ENCODE results near the gene STMP1.

The STMP1 gene

DNA sequence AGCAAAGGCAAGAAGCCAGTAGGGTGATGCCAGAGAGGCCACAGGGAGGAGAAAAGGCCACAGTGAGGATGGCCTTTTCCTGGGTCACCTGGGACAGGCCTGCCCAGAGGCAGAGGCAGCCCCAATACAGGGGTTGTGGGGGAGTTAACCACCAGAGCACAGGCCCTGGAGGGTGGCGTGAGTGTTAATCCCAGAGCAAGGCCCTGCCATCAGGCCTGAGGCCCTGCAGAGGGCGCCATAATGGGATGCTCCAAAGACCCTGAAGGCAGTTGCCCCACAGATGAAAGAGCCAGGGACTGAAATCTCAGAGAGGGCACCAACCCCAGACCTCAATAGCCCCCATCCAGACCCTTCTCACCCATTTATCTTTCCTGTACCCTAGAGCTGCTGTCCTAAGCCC, 41.8 kb downstream of the STMP1 start:
- no peak for DNase-seq

DNA sequence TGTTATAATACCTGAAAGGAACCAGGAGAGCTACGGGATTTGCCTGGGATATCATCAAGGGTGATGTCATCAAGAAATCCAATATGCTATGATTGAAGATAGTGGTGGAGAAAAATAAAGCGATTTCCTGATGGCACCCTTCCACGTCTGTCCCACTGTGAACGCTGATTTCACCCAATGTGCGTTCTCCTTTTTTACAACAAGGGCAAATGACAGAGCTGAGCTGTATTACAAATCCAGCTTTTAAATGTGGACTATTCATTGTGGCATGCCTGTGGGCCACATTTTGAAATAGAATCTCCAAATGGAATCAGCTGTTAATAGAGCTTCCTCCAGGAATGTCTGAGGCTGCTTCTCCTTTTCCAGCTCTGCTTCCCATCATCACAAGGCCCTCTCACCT, 42.4 kb downstream of the STMP1 start:
- DNase-seq = no peak

DNA sequence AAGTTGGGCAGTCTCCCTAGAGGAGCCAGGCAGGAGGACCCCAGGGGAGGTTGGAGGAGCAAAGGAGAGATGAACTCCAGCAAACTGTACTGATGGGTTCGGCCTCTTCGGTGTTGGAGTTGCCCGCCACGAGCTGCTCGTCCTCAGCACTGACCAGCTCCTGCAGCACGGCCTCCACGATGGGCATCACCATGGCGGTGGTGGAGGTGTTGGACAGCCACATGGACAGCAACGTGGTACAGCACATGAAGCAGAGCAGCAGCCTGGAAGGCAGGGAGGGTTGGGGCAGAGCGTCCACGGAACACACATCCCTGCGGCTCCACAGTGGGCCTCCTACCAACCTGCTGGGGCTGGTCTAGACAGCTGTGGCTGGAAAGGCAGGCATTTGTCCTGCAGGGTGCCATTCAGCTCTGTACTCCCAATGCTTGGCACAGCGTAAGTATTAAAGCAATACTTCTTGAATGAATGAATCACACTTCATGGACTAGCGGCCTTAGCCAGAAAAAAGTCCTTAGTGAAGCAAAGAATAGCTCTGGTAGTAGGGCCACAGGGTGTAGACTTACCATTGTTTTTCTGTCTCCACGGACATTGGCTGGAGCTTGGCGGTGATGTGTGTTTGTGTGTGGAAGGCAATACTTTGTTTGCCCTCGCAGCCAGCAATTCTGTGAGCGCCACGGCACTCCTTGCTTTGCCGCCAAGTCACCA, 43.9 kb downstream of the STMP1 start:
- DNase-seq = no peak

GRCh38 chr7:135706858-135707569, 44.7 kb downstream of the STMP1 start:
- DNase-seq = no peak

DNA sequence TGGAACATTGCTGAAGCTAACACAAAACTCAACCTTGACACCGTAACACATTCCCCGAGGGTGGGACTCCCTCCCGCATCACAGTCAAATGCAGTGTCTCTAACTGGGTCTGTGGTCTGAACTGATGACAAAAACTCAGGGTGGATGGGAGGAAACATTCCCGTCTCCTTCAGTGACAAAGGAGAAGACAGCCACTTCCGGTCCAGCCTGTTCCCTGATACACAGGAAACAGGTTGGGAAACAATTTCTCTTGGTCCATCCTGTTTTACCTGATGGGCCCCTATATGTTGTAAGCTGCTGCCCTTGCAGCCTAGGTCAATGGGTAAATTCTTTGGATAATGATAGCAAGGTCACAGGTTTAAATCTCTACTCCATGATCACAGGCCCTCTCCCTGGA, 45.3 kb downstream of the STMP1 start:
- DNase-seq = no peak

DNA sequence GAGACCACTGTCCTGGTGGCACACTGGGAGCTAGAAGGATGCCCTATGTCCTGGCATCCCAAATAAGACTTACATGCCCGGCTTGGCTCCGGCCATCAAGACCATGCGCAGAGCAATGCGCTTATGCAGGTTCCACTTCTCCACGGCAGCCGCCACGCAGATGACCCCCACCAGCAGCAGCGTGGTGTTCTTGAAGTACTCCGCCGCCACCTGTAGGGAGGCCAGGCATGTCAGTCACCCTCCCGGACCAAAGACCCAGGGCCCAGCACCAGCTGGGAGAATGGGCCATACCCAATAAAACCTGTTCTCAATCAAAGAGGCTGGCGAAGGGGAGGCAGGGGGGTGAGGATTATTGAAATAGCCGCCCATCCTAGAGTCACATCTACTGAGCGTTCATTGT, 45.7 kb downstream of the STMP1 start:
- DNase-seq = no peak

GRCh38 chr7:135709508-135709907, 47.2 kb downstream of the STMP1 start:
- DNase-seq = no peak

DNA sequence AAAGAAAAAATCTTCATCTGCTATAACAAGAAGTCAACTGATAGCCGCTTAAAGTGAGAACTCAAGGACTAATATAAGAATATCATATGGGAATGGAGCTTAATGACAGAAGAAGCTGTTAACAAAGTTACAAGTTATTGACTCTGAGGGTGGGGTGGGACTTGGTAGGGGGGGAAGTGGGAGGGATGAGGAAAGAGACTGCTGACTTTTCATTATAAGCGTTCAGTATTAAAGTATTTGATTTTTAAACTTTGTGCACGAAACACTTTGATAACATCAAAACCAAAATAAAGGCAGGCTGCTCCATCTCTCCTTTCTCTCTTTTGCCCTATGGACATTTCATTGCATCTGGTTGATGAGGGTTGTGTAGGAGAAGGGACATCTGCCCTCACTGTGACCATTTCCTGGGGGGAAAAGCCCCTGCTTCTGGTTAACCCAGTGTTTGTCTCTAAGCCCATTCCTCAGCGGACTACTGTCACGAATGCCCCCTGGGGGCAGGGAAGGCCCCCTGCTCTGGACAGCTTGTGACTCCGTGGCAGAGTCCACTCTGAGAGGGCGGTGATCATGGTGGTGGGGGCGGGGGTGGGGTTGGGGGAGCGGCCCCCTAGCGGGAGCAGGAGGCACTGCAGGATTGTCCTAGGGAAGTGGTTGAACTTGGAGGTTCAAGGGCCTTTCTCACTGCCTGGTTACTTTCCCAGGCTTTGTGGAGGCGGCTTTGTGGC, 48.3 kb downstream of the STMP1 start:
- DNase-seq = no peak

DNA sequence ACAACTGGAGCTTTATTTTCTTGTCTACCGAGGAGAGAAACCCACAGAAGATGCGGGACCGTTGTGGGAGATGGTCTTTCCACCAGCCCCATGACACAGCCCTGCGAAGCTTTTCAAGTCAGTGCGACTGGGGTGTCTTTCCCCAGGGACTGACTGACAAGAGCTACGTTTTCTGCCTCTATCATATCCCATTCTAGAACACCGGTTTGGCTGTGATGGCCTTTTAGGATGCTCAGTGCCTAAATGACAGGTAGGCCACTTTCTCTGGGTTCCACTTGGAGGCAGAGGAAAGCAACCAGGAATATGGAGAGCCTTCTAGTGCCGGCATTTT, 48.8 kb downstream of the STMP1 start:
- no peak for DNase-seq

DNA sequence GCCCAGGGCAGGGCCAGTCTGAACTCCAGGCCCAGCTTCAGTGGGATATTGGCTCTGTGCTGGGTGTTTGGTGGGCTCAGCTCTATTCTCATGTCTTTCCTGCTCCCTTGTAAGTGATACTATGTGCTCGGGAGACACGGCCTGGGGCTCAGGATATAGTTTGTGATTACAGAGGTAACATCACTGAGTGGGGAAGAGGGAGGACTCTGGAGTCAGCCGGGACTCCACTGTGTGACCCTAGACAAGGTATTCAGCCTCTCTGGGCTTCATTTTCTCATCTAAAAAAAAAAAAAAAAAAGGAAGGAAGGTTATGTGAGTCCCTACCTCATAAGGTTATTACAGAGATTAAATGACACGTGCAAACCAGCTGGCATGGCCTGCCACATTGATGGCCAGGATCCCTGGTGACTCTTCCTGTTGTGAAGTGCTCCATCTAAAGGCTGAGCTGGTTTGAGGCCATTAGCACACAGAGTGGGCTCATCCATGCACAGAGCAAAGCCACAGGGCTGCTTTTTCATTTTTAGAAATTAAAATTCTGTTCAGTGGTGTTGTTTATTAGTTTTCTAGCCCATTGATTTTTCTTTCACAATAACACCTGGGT, 50.0 kb downstream of the STMP1 start:
- no peak for DNase-seq

DNA sequence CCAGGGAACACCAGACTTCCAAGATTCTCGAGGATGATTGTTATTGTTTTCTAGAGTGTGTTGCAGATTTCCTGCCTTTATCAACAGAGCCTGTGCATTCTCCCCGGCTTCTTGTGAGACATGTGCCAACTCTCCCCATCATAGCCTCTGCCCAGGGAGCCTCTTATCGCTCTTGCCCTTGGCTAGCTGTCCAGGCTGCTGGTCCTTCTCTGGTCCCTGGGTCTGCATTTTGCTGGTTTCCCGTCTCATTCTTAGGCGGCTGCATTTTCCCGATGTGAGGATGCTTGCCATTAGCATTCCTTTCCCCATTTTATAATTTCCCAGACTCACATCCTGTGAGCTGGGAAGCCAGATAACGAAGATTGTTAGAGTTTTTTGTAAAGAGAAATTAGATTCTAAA, 50.5 kb downstream of the STMP1 start:
- DNase-seq = no peak

GRCh38 chr7:135713836-135714470, 51.6 kb downstream of the STMP1 start:
- peak; percentile 45 for DNase-seq

DNA sequence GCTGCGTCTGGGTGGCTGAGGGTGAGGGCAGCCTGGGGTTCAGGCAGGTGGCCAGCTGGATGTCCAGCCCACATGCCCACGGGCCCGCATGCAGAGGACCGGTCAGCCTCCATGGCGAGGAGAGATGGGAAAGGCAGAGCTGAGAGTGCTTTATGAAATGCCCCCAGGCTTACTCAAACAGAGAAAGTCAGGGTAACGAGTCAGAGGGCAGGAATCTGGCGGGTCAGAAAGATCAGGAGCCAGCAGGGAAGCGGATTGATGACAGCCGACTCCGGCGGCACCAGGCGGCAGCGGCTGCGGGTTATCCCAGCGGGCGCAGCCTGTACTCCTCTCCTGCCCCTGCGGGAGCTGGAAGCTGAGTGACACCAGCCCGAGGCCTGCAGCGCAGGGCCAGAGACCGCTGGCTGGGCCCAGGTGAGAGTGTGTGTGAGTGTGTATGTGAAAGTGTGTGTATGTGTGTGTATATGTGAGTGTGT, 52.3 kb downstream of the STMP1 start:
- peak; percentile 91 for DNase-seq

DNA sequence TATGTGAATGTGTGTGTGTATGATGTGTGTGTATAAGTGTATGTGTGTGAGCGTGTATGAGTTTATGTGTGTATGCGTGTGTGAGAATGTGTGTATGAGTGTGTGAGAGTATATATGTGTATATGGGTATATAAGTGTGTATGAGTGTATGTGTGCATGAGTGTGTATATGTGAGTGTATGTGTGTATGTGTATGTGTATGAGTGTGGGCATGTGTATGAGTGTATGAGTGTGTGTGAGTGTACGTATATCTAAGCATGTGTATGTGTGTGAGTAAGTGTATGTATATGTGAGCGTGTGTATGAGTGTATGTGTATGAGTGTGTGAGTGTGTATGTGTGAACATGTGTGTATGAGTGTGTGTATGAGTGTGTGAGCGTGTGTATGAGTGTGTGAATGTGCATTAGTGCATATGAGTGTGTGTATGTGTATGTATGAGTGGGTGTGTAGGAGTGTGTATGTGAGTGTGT, 52.8 kb downstream of the STMP1 start:
- no peak for DNase-seq

- no peak for DNase-seq
These were observed 53.4 kb downstream of the STMP1 start for GRCh38 chr7:135715673-135716072.

GRCh38 chr7:135716677-135717238, 54.4 kb downstream of the STMP1 start:
- DNase-seq = peak; percentile 86

DNA sequence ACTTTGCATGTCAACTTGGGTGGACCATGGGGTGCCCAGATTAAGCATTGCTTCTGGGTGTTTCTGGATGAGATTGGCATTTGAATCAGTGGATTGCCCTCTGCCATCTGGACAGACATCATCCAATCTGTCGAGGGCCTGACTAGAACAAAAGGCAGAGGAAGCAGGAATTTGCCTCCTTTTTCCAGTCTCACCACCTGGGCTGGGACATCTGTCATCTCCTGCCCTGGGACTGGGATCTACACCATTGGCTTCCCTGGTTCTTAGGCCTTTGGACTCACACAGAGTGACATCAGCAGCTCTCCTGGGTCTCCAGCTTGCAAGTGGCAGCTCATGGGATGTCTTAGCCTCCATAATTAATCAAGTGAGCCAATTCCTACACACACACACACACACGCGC, 55.4 kb downstream of the STMP1 start:
- no peak for DNase-seq

DNA sequence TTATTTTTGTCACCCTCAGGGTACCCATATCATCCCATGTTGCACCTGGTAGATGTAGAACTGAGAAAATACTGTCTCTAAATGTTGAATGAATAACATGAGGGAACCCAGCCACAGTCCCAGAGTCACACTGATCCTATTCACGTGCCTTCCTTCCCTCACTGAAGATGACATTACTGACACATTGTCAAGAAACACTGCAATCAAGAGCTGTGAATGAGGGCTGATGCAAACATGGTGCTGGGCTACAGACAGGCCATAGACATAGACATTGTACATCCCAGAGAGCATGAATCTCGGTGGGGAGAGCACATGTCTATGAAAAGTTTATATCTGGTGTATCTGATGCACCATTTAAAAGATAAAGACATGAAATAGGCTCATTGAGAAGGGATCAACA, 55.9 kb downstream of the STMP1 start:
- no peak for DNase-seq

GRCh38 chr7:135718794-135719437, 56.6 kb downstream of the STMP1 start:
- no peak for DNase-seq

DNA sequence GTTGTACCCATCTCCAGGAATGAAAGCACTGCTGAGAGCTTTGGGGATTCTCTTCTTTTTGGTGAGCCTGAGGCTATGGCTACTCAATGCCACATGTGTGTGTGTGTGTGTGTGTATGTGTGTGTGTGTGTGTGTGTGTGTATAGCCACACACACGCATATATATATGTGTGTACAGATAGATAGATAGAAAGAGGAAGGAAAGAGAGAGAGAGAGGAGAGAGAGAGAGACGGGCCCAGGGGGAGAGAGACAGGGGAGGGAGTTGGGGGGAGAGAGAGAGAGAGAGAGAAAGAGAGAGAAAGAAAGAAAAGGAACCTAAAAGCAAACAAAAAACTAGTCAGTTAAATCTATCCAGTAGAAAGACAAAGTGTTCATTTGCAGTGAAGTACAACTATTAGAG, 57.4 kb downstream of the STMP1 start:
- DNase-seq = no peak

DNA sequence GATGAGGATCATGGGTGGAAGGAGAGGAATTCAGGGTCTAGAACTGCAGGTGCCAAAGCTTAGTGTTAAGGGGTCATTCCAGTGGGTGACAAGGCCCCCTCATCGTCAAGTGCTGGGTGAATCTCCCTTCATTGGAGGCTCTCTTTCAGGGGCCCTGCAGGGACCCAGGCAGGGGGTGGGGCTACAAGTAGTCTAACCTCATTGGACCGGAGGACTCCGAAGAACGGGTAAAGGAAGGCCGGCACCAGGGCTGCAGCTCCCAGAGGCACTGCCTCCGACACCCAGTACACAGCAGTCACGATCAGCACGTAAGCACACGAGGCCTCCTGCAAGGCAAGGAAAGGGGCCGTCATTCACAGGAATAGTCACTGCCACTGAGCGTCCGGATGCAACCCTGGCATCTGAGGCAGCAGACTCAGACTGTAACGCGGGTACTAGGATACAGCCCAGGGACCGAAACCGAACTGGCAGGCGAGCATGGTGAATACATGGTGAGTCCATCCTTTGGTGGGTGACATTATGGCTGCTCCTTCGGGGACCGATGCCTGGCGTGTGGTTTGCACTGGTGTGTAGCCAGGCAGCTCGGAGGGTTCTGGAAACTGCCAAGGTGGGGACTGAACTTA, 59.0 kb downstream of the STMP1 start:
- DNase-seq = no peak

Measured in fibroblast of skin of back (primary cell).